Measurements from ENCODE around the gene FASTKD1.
"Not testable (repeated sequence)": the region's sequence is repeated elsewhere in the genome, so short reads cannot be mapped to it uniquely, and the experiment has no call there.

FASTKD1 gene

DNA sequence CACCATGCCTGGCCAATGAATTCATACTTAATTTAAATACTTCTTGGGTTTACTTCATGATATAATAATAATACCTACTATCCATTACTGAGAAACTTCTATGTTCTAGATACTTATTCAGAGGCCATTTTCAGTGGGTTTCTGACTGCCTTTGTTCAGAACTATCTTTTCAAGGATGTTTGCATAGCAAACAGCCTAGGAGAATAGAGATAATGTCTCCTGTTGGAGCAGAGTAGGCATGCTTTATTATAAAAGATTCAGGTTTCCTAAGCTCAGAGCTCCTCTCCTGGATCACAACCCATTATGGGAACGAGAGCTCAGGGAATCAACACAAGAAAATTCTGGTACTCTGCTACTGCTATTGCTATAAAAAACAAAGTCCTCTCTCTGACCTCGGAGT lies 11.1 kb downstream of the FASTKD1 start:
- no peak overlapping the region for H3K4me3 ChIP-seq (ENCODE audit: low read depth, low read length)
- TF ChIP-seq ZNF664 (tag by site-specific recombination; IDR thresholded peaks at IDR 0.05) (no peak), ZNF132 (tag by site-specific recombination; IDR thresholded peaks at IDR 0.05; ENCODE audit: borderline replicate concordance) (no peak), ZNF239 (tag by site-specific recombination; IDR thresholded peaks at IDR 0.05) (no peak), ZFP37 (tag by site-specific recombination; IDR thresholded peaks at IDR 0.05) (no peak), ZNF791 (tag by site-specific recombination; IDR thresholded peaks at IDR 0.05) (no peak), OSR2 (tag by site-specific recombination; IDR thresholded peaks at IDR 0.05) (no peak)
- TF ChIP-seq, protein P1, sequence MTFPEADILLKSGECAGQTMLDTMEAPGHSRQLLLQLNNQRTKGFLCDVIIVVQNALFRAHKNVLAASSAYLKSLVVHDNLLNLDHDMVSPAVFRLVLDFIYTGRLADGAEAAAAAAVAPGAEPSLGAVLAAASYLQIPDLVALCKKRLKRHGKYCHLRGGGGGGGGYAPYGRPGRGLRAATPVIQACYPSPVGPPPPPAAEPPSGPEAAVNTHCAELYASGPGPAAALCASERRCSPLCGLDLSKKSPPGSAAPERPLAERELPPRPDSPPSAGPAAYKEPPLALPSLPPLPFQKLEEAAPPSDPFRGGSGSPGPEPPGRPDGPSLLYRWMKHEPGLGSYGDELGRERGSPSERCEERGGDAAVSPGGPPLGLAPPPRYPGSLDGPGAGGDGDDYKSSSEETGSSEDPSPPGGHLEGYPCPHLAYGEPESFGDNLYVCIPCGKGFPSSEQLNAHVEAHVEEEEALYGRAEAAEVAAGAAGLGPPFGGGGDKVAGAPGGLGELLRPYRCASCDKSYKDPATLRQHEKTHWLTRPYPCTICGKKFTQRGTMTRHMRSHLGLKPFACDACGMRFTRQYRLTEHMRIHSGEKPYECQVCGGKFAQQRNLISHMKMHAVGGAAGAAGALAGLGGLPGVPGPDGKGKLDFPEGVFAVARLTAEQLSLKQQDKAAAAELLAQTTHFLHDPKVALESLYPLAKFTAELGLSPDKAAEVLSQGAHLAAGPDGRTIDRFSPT (tag by site-specific recombination; IDR thresholded peaks at IDR 0.05): no peak
- TF ChIP-seq, protein P2, sequence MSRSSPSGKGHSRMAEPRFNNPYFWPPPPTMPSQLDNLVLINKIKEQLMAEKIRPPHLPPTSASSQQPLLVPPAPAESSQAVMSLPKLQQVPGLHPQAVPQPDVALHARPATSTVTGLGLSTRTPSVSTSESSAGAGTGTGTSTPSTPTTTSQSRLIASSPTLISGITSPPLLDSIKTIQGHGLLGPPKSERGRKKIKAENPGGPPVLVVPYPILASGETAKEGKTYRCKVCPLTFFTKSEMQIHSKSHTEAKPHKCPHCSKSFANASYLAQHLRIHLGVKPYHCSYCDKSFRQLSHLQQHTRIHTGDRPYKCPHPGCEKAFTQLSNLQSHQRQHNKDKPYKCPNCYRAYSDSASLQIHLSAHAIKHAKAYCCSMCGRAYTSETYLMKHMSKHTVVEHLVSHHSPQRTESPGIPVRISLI (tag by site-specific recombination; IDR thresholded peaks at IDR 0.05): no peak
- no peaks in the 10 kb centered on the region for H3K4me1 ChIP-seq (ENCODE audit: control insufficient read depth, insufficient read depth, low read length)
- ChIA-PET POLR2A (interaction anchor here (1.0 kb wide), 1 partner anchor 9 kb away, joined by 4 read pairs; no protein-coding TSS in a partner anchor), CTCF (interaction anchor here (0.8 to 1.5 kb wide), 2 partner anchors 10 to 35 kb away, joined by 3 to 6 read pairs; no protein-coding TSS in a partner anchor)
- H3K9me3 ChIP-seq (ENCODE audit: control insufficient read depth, insufficient read depth, low read depth, low read length): no peaks in the 10 kb centered on the region
- H3K36me3 ChIP-seq (ENCODE audit: control insufficient read depth in 2 of 2, insufficient read depth in 1 of 2, low read length in 2 of 2): peaks cover 16 to 30% of the 10 kb centered on the region in 2 experiments; a peak in 2 of 3 replicates
- no peak overlapping the region for H3K27ac ChIP-seq (ENCODE audit: extremely low read depth, low read depth, low read length)

DNA sequence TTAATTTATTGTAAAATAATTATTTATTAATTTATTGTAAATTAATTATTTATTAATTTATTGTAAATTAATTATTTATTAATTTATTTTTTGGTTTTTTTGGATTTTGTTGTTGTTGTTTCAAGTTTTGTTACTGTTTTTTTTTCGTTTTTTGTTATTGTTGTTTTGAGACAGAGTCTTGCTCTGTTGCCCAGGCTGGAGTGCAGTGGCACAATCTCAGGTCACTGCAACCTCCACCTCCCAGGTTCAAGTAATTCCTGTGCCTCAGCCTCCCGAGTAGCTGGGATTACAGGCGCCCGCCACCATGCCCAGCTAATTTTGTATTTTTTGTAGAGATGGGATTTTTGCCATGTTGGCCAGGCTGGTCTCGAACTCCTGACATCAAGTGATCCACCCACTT lies 11.6 kb downstream of the FASTKD1 start:
- H3K4me1 ChIP-seq (ENCODE audit: control insufficient read depth, insufficient read depth, low read length); H3K4me3 ChIP-seq (ENCODE audit: low read depth, low read length); H3K9me3 ChIP-seq (ENCODE audit: control insufficient read depth, insufficient read depth, low read depth, low read length); H3K27ac ChIP-seq (ENCODE audit: extremely low read depth, low read depth, low read length): not testable (repeated sequence)
- POLR2A ChIA-PET: interaction anchor here (1.0 kb wide), 1 partner anchor 8 kb away, joined by 4 read pairs; no protein-coding TSS in a partner anchor
- peaks cover 16 to 29% of the 10 kb centered on the region in 2 experiments; a peak in 2 of 3 replicates for H3K36me3 ChIP-seq (ENCODE audit: control insufficient read depth in 2 of 2, insufficient read depth in 1 of 2, low read length in 2 of 2)
- CTCF ChIA-PET: interaction anchor here (1.5 kb wide), 1 partner anchor 10 kb away, joined by 6 read pairs; no protein-coding TSS in a partner anchor

DNA sequence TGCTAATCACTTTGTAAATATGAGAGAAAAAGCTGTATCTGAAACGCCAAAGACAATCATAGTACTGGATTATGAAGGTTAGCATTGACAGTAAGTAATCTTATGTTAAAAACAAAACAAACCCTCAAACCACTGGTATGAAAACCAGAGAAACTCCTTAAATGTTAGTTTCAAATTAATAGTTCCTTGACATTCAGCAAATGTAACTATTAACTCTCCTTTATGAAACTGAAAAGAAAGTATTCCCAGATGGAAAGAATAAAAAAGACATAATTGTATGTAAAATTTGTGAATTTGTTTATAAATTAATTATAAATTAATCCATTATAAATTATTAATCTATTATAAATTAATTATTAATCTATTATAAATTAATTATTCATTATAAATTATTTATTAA lies 12.3 kb downstream of the FASTKD1 start:
- ChIA-PET POLR2A (no interaction called here), CTCF (interaction anchor here (0.6 kb wide), 1 partner anchor 203 kb away, joined by 6 read pairs; no protein-coding TSS in a partner anchor)
- no peaks in the 10 kb centered on the region for H3K9me3 ChIP-seq (ENCODE audit: control insufficient read depth, insufficient read depth, low read depth, low read length)
- peaks cover 16 to 29% of the 10 kb centered on the region in 2 experiments; a peak in 2 of 3 replicates for H3K36me3 ChIP-seq (ENCODE audit: control insufficient read depth in 2 of 2, insufficient read depth in 1 of 2, low read length in 2 of 2)
- H3K4me1 ChIP-seq (ENCODE audit: control insufficient read depth, insufficient read depth, low read length): no peaks in the 10 kb centered on the region
- no peak overlapping the region for H3K4me3 ChIP-seq (ENCODE audit: low read depth, low read length)
- no peak overlapping the region for H3K27ac ChIP-seq (ENCODE audit: extremely low read depth, low read depth, low read length)
- TF ChIP-seq ZNF561 (tag by site-specific recombination; IDR thresholded peaks at IDR 0.05; ENCODE audit: borderline replicate concordance) (no peak), GLI2 (tag by site-specific recombination; IDR thresholded peaks at IDR 0.05; ENCODE audit: borderline replicate concordance, low read depth) (no peak), ZNF239 (tag by site-specific recombination; IDR thresholded peaks at IDR 0.05) (no peak), ZNF184 (tag by site-specific recombination; IDR thresholded peaks at IDR 0.05) (no peak), TCF7L2 (IDR thresholded peaks at IDR 0.05; ENCODE audit: borderline replicate concordance, low read depth, low read length) (no peak), KLF1 (tag by site-specific recombination; IDR thresholded peaks at IDR 0.05) (no peak), ZNF202 (tag by site-specific recombination; IDR thresholded peaks at IDR 0.05; ENCODE audit: borderline replicate concordance) (no peak), GFI1B (tag by site-specific recombination; IDR thresholded peaks at IDR 0.05) (no peak), ZNF423 (tag by site-specific recombination; IDR thresholded peaks at IDR 0.05) (no peak)
- TF ChIP-seq, protein P3, sequence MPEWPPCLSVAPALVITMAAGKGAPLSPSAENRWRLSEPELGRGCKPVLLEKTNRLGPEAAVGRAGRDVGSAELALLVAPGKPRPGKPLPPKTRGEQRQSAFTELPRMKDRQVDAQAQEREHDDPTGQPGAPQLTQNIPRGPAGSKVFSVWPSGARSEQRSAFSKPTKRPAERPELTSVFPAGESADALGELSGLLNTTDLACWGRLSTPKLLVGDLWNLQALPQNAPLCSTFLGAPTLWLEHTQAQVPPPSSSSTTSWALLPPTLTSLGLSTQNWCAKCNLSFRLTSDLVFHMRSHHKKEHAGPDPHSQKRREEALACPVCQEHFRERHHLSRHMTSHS (tag by site-specific recombination; IDR thresholded peaks at IDR 0.05): no peak
- TF ChIP-seq, protein P4, sequence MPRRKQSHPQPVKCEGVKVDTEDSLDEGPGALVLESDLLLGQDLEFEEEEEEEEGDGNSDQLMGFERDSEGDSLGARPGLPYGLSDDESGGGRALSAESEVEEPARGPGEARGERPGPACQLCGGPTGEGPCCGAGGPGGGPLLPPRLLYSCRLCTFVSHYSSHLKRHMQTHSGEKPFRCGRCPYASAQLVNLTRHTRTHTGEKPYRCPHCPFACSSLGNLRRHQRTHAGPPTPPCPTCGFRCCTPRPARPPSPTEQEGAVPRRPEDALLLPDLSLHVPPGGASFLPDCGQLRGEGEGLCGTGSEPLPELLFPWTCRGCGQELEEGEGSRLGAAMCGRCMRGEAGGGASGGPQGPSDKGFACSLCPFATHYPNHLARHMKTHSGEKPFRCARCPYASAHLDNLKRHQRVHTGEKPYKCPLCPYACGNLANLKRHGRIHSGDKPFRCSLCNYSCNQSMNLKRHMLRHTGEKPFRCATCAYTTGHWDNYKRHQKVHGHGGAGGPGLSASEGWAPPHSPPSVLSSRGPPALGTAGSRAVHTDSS (tag by site-specific recombination; IDR thresholded peaks at IDR 0.05): no peak
- TF ChIP-seq, protein P5, sequence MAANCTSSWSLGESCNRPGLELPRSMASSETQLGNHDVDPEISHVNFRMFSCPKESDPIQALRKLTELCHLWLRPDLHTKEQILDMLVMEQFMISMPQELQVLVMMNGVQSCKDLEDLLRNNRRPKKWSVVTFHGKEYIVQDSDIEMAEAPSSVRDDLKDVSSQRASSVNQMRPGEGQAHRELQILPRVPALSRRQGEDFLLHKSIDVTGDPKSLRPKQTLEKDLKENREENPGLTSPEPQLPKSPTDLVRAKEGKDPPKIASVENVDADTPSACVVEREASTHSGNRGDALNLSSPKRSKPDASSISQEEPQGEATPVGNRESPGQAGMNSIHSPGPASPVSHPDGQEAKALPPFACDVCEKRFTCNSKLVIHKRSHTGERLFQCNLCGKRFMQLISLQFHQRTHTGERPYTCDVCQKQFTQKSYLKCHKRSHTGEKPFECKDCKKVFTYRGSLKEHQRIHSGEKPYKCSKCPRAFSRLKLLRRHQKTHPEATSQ (tag by site-specific recombination; IDR thresholded peaks at IDR 0.05): no peak
- TF ChIP-seq, protein P2 (tag by site-specific recombination; IDR thresholded peaks at IDR 0.05): no peak
- TF ChIP-seq, protein P6, sequence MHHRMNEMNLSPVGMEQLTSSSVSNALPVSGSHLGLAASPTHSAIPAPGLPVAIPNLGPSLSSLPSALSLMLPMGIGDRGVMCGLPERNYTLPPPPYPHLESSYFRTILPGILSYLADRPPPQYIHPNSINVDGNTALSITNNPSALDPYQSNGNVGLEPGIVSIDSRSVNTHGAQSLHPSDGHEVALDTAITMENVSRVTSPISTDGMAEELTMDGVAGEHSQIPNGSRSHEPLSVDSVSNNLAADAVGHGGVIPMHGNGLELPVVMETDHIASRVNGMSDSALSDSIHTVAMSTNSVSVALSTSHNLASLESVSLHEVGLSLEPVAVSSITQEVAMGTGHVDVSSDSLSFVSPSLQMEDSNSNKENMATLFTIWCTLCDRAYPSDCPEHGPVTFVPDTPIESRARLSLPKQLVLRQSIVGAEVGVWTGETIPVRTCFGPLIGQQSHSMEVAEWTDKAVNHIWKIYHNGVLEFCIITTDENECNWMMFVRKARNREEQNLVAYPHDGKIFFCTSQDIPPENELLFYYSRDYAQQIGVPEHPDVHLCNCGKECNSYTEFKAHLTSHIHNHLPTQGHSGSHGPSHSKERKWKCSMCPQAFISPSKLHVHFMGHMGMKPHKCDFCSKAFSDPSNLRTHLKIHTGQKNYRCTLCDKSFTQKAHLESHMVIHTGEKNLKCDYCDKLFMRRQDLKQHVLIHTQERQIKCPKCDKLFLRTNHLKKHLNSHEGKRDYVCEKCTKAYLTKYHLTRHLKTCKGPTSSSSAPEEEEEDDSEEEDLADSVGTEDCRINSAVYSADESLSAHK (tag by site-specific recombination; IDR thresholded peaks at IDR 0.05): no peak

All from HEK293 (cell line).